Esophagus squamous epithelium (tissue), 5 donors: ENCODE data around the gene SMAD3. TPM values are rescaled to one million over a fixed set of nuclear protein-coding genes. Genes with fewer than 3 reads are reported as not detected.

Experiments
- DNase-seq: peaks from one replicate; lab custom pipeline; 2025; lab: John Stamatoyannopoulos, UW
- H3K27ac ChIP-seq, 4 donors: fragments of 200-600 bp; sonication (generic); one replicate each; pipeline ENCODE4 v1.5.1; 2016 to 2019; ENCODE audit warnings: mild to moderate bottlenecking in 1 of 4
- H3K27me3 ChIP-seq, 4 donors: fragments of 200-600 bp; sonication (generic); 1 replicate in 3 of 4; 2 replicates in 1 of 4; pipeline versions ENCODE4 v1.5.1 to v1.6.0; 2017 to 2021; ENCODE audit warnings: antibody characterized with exemption in 1 of 4
- H3K36me3 ChIP-seq, 3 donors: fragments of 200-600 bp; sonication (generic); one replicate each; pipeline ENCODE4 v1.5.1; 2016 to 2019
- H3K4me1 ChIP-seq, 3 donors: fragments of 200-600 bp; sonication (generic); one replicate each; pipeline ENCODE4 v1.5.1; 2017 to 2019
- H3K4me3 ChIP-seq, 4 donors: fragments of 200-600 bp; sonication (generic); 1 replicate in 3 of 4; 2 replicates in 1 of 4; pipeline ENCODE4 v1.5.1; 2016 to 2019; ENCODE audit warnings: mild to moderate bottlenecking in 2 of 4, moderate library complexity in 1 of 4
- H3K9me3 ChIP-seq, 3 donors: fragments of 200-600 bp; sonication (generic); one replicate each; pipeline ENCODE4 v1.5.1; 2016 to 2019
- CTCF ChIP-seq, 6 experiments: fragments of 450-650 bp in 4 of 6; fragments of 200-600 bp in 2 of 6; sonication (generic) in 2 of 6; IDR thresholded peaks; one replicate each; pipeline ENCODE4 v1.5.1; 2016 to 2019; ENCODE audit warnings: antibody characterized with exemption in 6 of 6, mild to moderate bottlenecking in 4 of 6, moderate library complexity in 4 of 6
- POLR2A ChIP-seq, 4 donors: fragments of 450-650 bp; IDR thresholded peaks; one replicate each; pipeline ENCODE4 v1.6.1; 2017; ENCODE audit warnings: antibody characterized with exemption in 4 of 4, mild to moderate bottlenecking in 4 of 4, moderate library complexity in 3 of 4
- WGBS, 2 donors: methylation state at CpG; one replicate each; pipeline ENCODE4 v1.1.5; 2018; 5-methylcytosine and 5-hydroxymethylcytosine counted together
- intact Hi-C: fragments of 100-400 bp; cut with DNase I; formaldehyde crosslinking; loops from one replicate; pipeline ENCODE4 v1.15.0; 2022
- total RNA-seq, 4 donors: library from RNA; depleted of rRNA; stranded (reverse); fragments of >200 nt; gene quantifications; one replicate each; pipeline ENCODE4 v1.1.0, GENCODE V29; 2016
- donor health status: DM: yes; HTN: yes; CAD: no.

The SMAD3 gene
- total RNA-seq, 4 donors from 2014 or later = 70.8 to 134 (median 105) TPM

GRCh38 chr15:67197364-67197695 lies 131.9 kb downstream of the SMAD3 start:
- peak overlapping the region in 3 of 4 donors; percentile 32 to 52 (median 40) for H3K27ac ChIP-seq

GRCh38 chr15:67198157-67198754 lies 132.9 kb downstream of the SMAD3 start:
- no peak for DNase-seq
- H3K9me3 ChIP-seq = no peaks in the 10 kb centered on the region
- H3K27ac ChIP-seq = no peak overlapping the region
- H3K27me3 ChIP-seq = no peaks in the 10 kb centered on the region
- 90 to 98% methylated on average over 7 of the region's 7 CpGs for WGBS, 2 donors
- H3K4me1 ChIP-seq = peaks cover 0 to 35% (median 16%) of the 10 kb centered on the region in 3 donors
- TF ChIP-seq CTCF (IDR thresholded peaks at IDR 0.05) = no peak
- TF ChIP-seq POLR2A (IDR thresholded peaks at IDR 0.05) = no peak
- intact Hi-C loops = no loop called here
- no peak overlapping the region for H3K4me3 ChIP-seq
- H3K36me3 ChIP-seq = peaks cover 0 to 47% (median 4%) of the 10 kb centered on the region in 3 donors

More at GRCh38 chr15:67197364-67197695, 131.9 kb downstream of the SMAD3 start:
- no peak overlapping the region for H3K4me3 ChIP-seq
- no peaks in the 10 kb centered on the region for H3K27me3 ChIP-seq
- TF ChIP-seq POLR2A (IDR thresholded peaks at IDR 0.05) = no peak
- no peak for TF ChIP-seq CTCF (IDR thresholded peaks at IDR 0.05)
- intact Hi-C loops = no loop called here
- peaks cover 0 to 47% (median 0%) of the 10 kb centered on the region in 3 donors for H3K36me3 ChIP-seq
- peaks cover 0 to 38% (median 16%) of the 10 kb centered on the region in 3 donors for H3K4me1 ChIP-seq
- 88 to 90% methylated on average over 2 of the region's 2 CpGs for WGBS, 2 donors
- H3K9me3 ChIP-seq = no peaks in the 10 kb centered on the region
- no peak for DNase-seq

GRCh38 chr15:67199391-67199790 lies 134.0 kb downstream of the SMAD3 start:
- no peaks in the 10 kb centered on the region for H3K9me3 ChIP-seq
- H3K27ac ChIP-seq = no peak overlapping the region
- TF ChIP-seq POLR2A (IDR thresholded peaks at IDR 0.05) (no peak), CTCF (IDR thresholded peaks at IDR 0.05) (no peak)
- WGBS, 2 donors = 84 to 87% methylated on average over 4 of the region's 4 CpGs
- H3K36me3 ChIP-seq = peaks cover 0 to 47% (median 4%) of the 10 kb centered on the region in 3 donors
- intact Hi-C loops = no loop called here
- DNase-seq = no peak
- H3K4me1 ChIP-seq = peaks cover 0 to 24% (median 9%) of the 10 kb centered on the region in 3 donors
- H3K27me3 ChIP-seq = no peaks in the 10 kb centered on the region
- no peak overlapping the region for H3K4me3 ChIP-seq

- Histone ChIP-seq H3K27me3 (no peaks in the 10 kb centered on the region), H3K4me1 (peaks cover 0 to 16% (median 6%) of the 10 kb centered on the region in 3 donors), H3K27ac (no peak overlapping the region), H3K9me3 (no peaks in the 10 kb centered on the region), H3K4me3 (no peak overlapping the region), H3K36me3 (peaks cover 0 to 46% (median 4%) of the 10 kb centered on the region in 3 donors)
- intact Hi-C loops = no loop called here
- TF ChIP-seq CTCF (IDR thresholded peaks at IDR 0.05) = no peak
- TF ChIP-seq POLR2A (IDR thresholded peaks at IDR 0.05) = no peak
- 44 to 45% methylated on average over 8 of the region's 8 CpGs for WGBS, 2 donors
- no peak for DNase-seq
Measured at GRCh38 chr15:67199881-67200763, 134.7 kb downstream of the SMAD3 start.

- no peak for TF ChIP-seq CTCF (IDR thresholded peaks at IDR 0.05)
- TF ChIP-seq POLR2A (IDR thresholded peaks at IDR 0.05) = no peak
- intact Hi-C loops = no loop called here
Measured at GRCh38 chr15:67201136-67201535, 135.7 kb downstream of the SMAD3 start.

More at GRCh38 chr15:67201136-67201535, 135.7 kb downstream of the SMAD3 start:
- Histone ChIP-seq H3K4me3 (no peak overlapping the region), H3K4me1 (peaks cover 0 to 16% (median 6%) of the 10 kb centered on the region in 3 donors), H3K27me3 (no peaks in the 10 kb centered on the region), H3K27ac (no peak overlapping the region), H3K9me3 (no peaks in the 10 kb centered on the region), H3K36me3 (peaks cover 0 to 48% (median 4%) of the 10 kb centered on the region in 3 donors)
- DNase-seq = no peak
